Coronary artery (tissue), 2 donors: ENCODE measurements around the gene PBX3.

Source experiments
- DNase-seq: peaks from one replicate; pipeline ENCODE4 v3.0.0-alpha.2; 2017; ENCODE audit warnings: low spot score
- H3K27ac ChIP-seq, 2 donors: fragments of 200-600 bp; sonication (generic); one replicate each; pipeline ENCODE4 v1.5.1; 2016 to 2019
- H3K4me3 ChIP-seq: fragments of 200-600 bp; sonication (generic); 2 replicates; pipeline ENCODE4 v1.5.1; 2016; ENCODE audit warnings: mild to moderate bottlenecking, moderate library complexity
- TF ChIP-seq, protein P1 (sequence below): fragments of 200-600 bp; sonication (generic); IDR thresholded peaks from one replicate; pipeline ENCODE4 v1.5.1; 2019; ENCODE audit warnings: antibody characterized with exemption

PBX3 gene

DNA sequence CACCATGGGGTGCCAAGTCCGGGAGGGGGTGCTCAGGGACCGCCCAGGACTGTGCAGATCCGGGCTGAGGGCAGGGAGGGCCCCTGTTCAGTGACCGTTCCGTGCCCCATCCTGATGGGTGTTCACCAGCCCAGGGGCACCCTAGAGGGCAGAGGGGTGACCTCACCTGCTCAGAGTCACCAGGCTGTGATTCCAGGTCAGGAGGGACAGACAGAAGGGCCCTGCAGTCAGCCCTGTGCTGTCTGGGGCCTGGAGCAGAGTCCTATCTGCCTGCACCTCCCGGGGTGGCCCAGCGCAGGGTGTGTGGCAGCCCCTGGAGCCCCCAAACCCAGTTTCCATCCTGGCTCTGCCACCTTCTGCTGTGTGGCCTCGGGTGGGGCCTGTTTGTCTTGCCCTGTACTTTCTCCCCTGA, 241.9 kb downstream of the PBX3 start:
- H3K4me3 ChIP-seq: no peak overlapping the region
- no peak overlapping the region for H3K27ac ChIP-seq
- TF ChIP-seq, protein P1, sequence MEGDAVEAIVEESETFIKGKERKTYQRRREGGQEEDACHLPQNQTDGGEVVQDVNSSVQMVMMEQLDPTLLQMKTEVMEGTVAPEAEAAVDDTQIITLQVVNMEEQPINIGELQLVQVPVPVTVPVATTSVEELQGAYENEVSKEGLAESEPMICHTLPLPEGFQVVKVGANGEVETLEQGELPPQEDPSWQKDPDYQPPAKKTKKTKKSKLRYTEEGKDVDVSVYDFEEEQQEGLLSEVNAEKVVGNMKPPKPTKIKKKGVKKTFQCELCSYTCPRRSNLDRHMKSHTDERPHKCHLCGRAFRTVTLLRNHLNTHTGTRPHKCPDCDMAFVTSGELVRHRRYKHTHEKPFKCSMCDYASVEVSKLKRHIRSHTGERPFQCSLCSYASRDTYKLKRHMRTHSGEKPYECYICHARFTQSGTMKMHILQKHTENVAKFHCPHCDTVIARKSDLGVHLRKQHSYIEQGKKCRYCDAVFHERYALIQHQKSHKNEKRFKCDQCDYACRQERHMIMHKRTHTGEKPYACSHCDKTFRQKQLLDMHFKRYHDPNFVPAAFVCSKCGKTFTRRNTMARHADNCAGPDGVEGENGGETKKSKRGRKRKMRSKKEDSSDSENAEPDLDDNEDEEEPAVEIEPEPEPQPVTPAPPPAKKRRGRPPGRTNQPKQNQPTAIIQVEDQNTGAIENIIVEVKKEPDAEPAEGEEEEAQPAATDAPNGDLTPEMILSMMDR: no peak
- DNase-seq: no peak

DNA sequence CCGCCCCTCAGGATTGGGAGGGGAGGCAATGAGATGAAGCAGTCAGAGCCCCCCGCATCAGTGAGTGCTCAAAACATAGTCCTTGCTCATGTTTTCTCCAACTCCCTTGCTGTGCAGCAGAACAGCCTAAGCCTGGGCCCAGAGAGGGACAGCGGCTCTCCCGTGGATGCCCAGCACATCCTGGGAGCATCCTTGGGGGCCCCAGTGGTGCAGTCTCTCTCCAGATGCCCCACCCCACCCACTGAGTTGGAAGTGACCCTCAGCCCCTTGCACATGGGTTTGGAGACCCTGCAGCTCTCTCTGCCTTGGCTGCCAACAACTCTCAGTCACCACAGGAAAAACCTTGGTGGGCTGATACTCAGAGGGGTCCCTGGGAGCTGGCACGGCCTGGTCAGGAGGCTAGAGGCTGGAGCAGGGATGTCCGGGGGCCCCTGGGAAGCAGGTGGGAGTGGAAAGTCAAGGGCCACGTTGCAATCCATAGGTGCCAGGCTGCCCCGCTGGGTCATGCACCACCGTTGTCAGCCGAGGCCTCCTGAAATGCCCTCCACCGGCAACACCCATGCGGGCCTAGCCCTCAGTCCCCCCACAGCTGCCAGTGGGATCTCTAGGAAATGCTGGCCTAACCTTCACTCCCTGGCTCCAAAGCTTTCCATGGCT, 242.5 kb downstream of the PBX3 start:
- Histone ChIP-seq H3K27ac (no peak overlapping the region), H3K4me3 (no peak overlapping the region)
- TF ChIP-seq, protein P1: no peak
- no peak for DNase-seq

DNA sequence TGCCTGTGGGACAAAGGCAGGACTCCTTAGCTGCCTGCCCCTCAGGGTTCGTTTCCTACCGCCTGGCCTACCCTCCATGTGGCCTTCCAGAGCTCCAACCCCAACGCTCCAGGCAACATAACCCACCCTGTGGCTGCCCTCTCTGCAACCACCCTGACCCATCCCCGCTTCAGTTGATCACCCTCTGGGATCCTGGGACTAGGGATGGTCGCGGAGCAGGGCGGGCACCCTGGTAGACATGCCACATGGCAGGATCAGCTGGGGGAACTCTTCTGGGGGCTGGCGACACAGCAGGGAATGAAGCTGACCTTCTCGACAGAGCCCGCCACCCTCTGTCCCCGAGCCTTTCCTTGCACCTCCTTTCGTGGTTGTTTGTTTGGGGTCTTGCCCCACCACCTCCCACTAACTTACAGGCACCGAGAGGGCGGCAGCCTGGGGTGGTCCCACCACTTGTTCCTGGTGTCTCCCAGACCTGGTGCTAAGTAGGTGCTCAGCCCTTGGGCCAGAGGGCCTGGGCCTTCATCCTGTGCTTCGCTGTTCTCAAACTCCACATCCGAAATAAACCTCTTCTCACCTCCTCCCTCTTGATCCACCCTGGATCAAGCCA, 243.1 kb downstream of the PBX3 start:
- Histone ChIP-seq H3K27ac (no peak overlapping the region), H3K4me3 (no peak overlapping the region)
- DNase-seq: no peak
- TF ChIP-seq, protein P1: no peak

DNA sequence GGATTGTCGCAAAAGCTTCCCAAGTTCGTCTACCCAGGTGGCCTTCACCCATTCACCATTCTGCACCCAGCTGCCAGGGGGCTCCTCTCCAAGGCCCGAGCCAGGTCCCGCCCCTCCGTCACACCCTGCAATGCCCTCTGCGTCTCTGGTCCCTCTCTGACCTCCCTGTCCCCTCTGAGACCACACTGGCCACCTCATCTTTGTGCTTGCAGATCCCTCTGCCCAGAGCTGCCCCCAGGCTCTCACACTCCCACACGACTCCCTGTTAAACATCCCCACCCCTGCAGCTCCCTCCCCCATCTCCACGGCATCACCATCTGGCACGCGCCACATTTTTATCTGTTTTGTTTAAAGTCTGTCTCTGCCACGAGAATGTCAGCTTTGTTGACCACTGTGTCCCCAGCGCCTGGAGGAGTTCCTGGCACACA, 243.6 kb downstream of the PBX3 start:
- DNase-seq: no peak
- Histone ChIP-seq H3K27ac (no peak overlapping the region), H3K4me3 (no peak overlapping the region)
- TF ChIP-seq, protein P1: no peak

DNA sequence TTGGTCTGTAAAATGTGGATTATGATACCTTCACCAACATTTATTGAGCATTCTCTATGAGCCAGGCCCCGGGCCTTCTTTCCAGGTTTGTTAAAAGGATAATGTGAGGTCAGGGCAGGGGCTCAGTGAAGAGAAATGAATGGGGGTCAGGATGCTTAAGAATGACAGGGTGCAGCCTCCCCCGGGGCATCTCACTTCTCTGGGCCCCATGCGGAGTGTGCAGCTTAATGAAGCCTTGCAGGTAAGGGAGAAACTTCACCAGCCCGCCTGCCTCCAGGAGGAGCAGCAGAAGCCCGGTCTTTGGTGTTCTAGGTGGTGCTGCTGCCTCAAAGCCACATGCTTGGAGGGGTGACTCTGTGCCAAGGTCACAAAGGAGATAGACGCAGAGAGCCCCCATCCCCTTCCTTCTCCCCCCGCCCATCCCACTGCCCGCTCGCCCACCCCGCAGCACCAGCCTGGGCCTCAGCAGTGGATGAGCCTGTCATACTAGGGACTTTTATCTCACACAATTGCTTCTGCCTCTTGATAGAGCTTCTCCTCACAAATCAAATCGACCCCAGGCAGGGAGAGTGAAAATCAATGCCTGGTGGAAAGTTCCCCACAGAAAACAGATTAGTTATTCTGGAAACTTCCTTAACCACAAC, 244.8 kb downstream of the PBX3 start:
- Histone ChIP-seq H3K4me3 (no peak overlapping the region), H3K27ac (no peak overlapping the region)
- DNase-seq: no peak
- TF ChIP-seq, protein P1: no peak

DNA sequence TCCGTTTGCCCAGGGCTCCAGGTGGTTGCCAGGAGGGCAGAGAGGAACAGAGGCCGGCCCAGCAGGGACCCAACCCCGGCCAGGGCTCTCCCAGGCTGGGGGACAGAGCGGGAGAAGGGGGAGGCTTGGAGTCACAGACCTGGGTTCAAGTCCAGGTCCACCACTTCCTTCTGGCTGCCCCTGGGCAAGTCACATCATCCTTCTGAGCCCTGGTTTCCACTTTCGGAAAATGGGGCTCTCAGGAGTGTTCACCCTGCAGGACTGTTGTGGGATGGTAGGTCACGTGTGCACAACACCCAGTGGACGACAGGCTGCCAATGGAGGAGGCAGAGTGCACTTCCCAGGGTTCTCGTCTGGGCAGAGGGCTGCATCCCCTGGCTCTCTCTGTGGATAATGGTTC, 245.4 kb downstream of the PBX3 start:
- no peak for DNase-seq
- H3K4me3 ChIP-seq: no peak overlapping the region
- TF ChIP-seq, protein P1: no peak
- H3K27ac ChIP-seq: no peak overlapping the region

DNA sequence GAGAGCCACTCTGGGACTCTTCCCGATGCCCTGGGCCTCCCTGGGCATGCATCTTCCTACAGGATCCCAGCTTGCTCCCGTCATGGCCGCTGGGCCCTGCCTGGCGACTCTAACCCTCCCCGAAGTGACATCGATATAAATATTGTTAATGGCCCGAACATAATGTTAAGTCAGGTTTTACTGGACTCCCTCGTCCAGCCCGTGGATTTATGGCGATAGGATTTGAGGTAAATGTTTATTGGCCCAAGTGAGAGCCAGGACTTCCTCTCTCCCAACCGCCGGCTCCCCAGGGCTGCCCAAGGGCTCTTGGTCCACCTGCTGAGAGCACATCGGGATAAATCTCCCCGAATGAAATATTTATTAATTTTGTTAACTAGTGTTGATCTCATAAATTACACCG, 246.3 kb downstream of the PBX3 start:
- TF ChIP-seq, protein P1: no peak
- H3K4me3 ChIP-seq: no peak overlapping the region
- H3K27ac ChIP-seq: no peak overlapping the region
- no peak for DNase-seq
